Measurements from ENCODE around the gene DLK1. TPM values are rescaled to one million over a fixed set of nuclear protein-coding genes. Genes with fewer than 3 reads are reported as not detected.

Gene DLK1
- total RNA-seq, 2 donors from 2014 or later, result not detected

DNA sequence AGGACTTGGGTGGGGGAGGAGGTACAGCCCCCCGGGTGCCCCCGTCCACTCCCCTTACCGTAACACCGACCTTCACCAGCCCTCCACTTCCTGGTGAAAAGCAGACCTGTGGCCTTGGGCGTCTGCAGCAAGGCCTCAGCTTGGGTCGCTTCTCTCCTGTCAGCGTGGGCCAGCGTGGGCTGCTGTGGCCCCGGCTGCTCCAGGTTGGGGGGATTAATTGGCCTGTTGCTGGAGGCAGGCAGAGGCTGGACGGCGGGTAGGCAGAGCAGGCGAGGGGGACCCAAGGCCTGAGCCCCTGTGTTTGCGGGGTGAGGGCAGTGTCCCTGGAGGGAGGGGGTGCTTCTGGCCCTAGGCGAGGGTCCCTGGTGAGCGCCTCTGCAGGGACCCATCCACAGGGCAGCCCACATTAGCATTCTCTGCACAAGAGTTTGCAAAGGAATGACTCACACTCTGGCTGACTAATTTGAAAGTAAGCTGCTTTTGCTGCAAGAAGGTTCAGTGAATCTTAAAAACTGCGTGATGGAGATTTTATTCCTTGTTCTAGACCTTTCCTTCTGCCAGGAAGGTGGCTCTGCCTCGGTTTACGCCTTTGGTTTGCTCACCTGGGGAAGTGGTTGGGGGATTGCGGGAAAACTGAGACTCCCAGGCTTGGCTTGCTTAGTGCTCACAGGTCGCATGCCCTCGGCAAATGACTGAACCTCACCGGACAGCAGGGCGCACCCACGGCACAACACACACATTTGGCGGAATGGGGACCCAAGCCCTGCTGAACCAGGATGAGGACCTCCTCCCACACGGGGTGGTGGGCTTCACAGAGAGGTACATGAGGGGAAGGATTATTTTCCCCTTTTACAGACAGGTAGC is 37.9 kb upstream of the DLK1 start:
- no peaks in the 10 kb centered on the region for H3K9me3 ChIP-seq
- no peak overlapping the region for H3K4me3 ChIP-seq
- H3K27me3 ChIP-seq (replicated peaks; ENCODE audit: insufficient read depth), result no peaks in the 10 kb centered on the region
- no peak for TF ChIP-seq CTCF (IDR thresholded peaks at IDR 0.05)
- no peak overlapping the region for H3K27ac ChIP-seq
- no peaks in the 10 kb centered on the region for H3K36me3 ChIP-seq
- H3K4me1 ChIP-seq (ENCODE audit: control insufficient read depth in 1 of 2, low read depth in 2 of 2), result no peaks in the 10 kb centered on the region
- DNase-seq (ENCODE audit: low spot score), result no peak
- no peak for ATAC-seq (ENCODE audit: insufficient number of reproducible peaks, low FRiP score, low read depth)

DNA sequence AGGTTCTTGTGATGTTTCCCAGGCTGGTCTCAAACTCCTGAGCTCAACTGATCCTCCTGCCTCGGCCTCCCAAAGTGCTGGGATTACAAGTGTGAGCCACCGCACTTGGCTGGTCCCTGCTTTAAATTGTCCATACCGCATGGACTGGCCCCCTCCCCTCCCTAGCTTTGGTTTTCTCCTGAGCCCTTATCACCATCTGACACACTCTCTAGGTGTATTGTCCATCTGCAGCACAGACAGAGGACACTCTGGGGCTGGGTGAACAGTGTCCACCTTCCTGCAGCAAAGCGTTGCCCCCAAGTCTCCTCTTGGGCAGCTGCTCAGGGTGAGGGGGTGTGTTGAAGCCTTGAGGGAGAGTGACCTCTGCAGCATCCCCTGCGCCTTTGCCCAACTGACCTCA is 36.0 kb upstream of the DLK1 start:
- H3K4me1 ChIP-seq (ENCODE audit: control insufficient read depth in 1 of 2, low read depth in 2 of 2), result no peaks in the 10 kb centered on the region
- no peaks in the 10 kb centered on the region for H3K9me3 ChIP-seq
- H3K4me3 ChIP-seq, result no peak overlapping the region
- H3K27ac ChIP-seq, result no peak overlapping the region
- ATAC-seq (ENCODE audit: insufficient number of reproducible peaks, low FRiP score, low read depth) (no peak), DNase-seq (ENCODE audit: low spot score) (no peak)
- no peaks in the 10 kb centered on the region for H3K27me3 ChIP-seq (replicated peaks; ENCODE audit: insufficient read depth)
- no peaks in the 10 kb centered on the region for H3K36me3 ChIP-seq
- no peak for TF ChIP-seq CTCF (IDR thresholded peaks at IDR 0.05)

GRCh38 chr14:100691395-100692056 is 35.2 kb upstream of the DLK1 start:
- H3K9me3 ChIP-seq, result no peaks in the 10 kb centered on the region
- ATAC-seq (ENCODE audit: insufficient number of reproducible peaks, low FRiP score, low read depth) (no peak), DNase-seq (ENCODE audit: low spot score) (no peak)
- no peak for TF ChIP-seq CTCF (IDR thresholded peaks at IDR 0.05)
- H3K27ac ChIP-seq, result no peak overlapping the region
- no peaks in the 10 kb centered on the region for H3K36me3 ChIP-seq
- no peaks in the 10 kb centered on the region for H3K27me3 ChIP-seq (replicated peaks; ENCODE audit: insufficient read depth)
- no peak overlapping the region for H3K4me3 ChIP-seq
- H3K4me1 ChIP-seq (ENCODE audit: control insufficient read depth in 1 of 2, low read depth in 2 of 2), result no peaks in the 10 kb centered on the region

GRCh38 chr14:100692256-100692655 is 34.4 kb upstream of the DLK1 start:
- no peak for TF ChIP-seq CTCF (IDR thresholded peaks at IDR 0.05)
- H3K27me3 ChIP-seq (replicated peaks; ENCODE audit: insufficient read depth), result no peaks in the 10 kb centered on the region
- no peak overlapping the region for H3K27ac ChIP-seq
- no peak overlapping the region for H3K4me3 ChIP-seq
- H3K36me3 ChIP-seq, result no peaks in the 10 kb centered on the region
- DNase-seq (ENCODE audit: low spot score), result no peak
- H3K9me3 ChIP-seq, result no peaks in the 10 kb centered on the region
- H3K4me1 ChIP-seq (ENCODE audit: control insufficient read depth in 1 of 2, low read depth in 2 of 2), result no peaks in the 10 kb centered on the region
- no peak for ATAC-seq (ENCODE audit: insufficient number of reproducible peaks, low FRiP score, low read depth)

- Histone ChIP-seq H3K4me3 (no peak overlapping the region), H3K27ac (no peak overlapping the region), H3K9me3 (no peaks in the 10 kb centered on the region), H3K4me1 (ENCODE audit: control insufficient read depth in 1 of 2, low read depth in 2 of 2) (no peaks in the 10 kb centered on the region), H3K36me3 (no peaks in the 10 kb centered on the region), H3K27me3 (replicated peaks; ENCODE audit: insufficient read depth) (no peaks in the 10 kb centered on the region)
- no peak for TF ChIP-seq CTCF (IDR thresholded peaks at IDR 0.05)
- ATAC-seq (ENCODE audit: insufficient number of reproducible peaks, low FRiP score, low read depth), result no peak
- DNase-seq (ENCODE audit: low spot score), result no peak
These were observed 33.7 kb upstream of the DLK1 start for GRCh38 chr14:100692859-100693558.

Measured in thoracic aorta (tissue), 2 donors.